ENCODE data around the gene PGA5.

The PGA5 gene

GRCh38 chr11:61294717-61295595 lies 54.0 kb downstream of the PGA5 start, which contains the start of gene VWCE:
VWCE (minus strand) TSS chr11:61295316; CDS start chr11:61295037, 279 bp downstream.
- TF ChIP-seq CTCF (IDR thresholded peaks at IDR 0.05; ENCODE audit: low read depth, low read length) = peak; percentile 27
- in situ Hi-C loops (cut with HindIII; ENCODE audit: low sequenced_read_pairs) = no loop called here
- H3K4me3 ChIP-seq (ENCODE audit: low read depth, low read length) = peak within 1 kb of the TSS; percentile 45
- peak; percentile 35 for DNase-seq (ENCODE audit: low read depth, low spot score)

- no peak overlapping the region for H3K4me3 ChIP-seq (ENCODE audit: low read depth, low read length)
- no peak for TF ChIP-seq CTCF (IDR thresholded peaks at IDR 0.05; ENCODE audit: low read depth, low read length)
- DNase-seq (ENCODE audit: low read depth, low spot score) = no peak
- in situ Hi-C loops (cut with HindIII; ENCODE audit: low sequenced_read_pairs) = no loop called here
Measured at GRCh38 chr11:61295596-61295926, 54.6 kb downstream of the PGA5 start.

GRCh38 chr11:61297341-61297740 lies 56.4 kb downstream of the PGA5 start:
- no peak for DNase-seq (ENCODE audit: low read depth, low spot score)
- in situ Hi-C loops (cut with HindIII; ENCODE audit: low sequenced_read_pairs) = no loop called here
- no peak overlapping the region for H3K4me3 ChIP-seq (ENCODE audit: low read depth, low read length)
- no peak for TF ChIP-seq CTCF (IDR thresholded peaks at IDR 0.05; ENCODE audit: low read depth, low read length)

- in situ Hi-C loops (cut with HindIII; ENCODE audit: low sequenced_read_pairs) = no loop called here
Measured at GRCh38 chr11:61297746-61298145, 56.8 kb downstream of the PGA5 start.

GRCh38 chr11:61298663-61299244 lies 57.8 kb downstream of the PGA5 start:
- TF ChIP-seq CTCF (IDR thresholded peaks at IDR 0.05; ENCODE audit: low read depth, low read length) = no peak
- in situ Hi-C loops (cut with HindIII; ENCODE audit: low sequenced_read_pairs) = no loop called here
- H3K4me3 ChIP-seq (ENCODE audit: low read depth, low read length) = no peak overlapping the region
- peak; percentile 23 for DNase-seq (ENCODE audit: low read depth, low spot score)

More at GRCh38 chr11:61297746-61298145, 56.8 kb downstream of the PGA5 start:
- TF ChIP-seq CTCF (IDR thresholded peaks at IDR 0.05; ENCODE audit: low read depth, low read length) = no peak
- H3K4me3 ChIP-seq (ENCODE audit: low read depth, low read length) = no peak overlapping the region
- DNase-seq (ENCODE audit: low read depth, low spot score) = peak; percentile 97
